AG04449 (cell line): ENCODE measurements around the gene CDC42BPA.

Experiments used
- CTCF ChIA-PET: fragments of 350-600 bp; formaldehyde crosslinking; extraction: SDS; loops from one replicate; lab custom pipeline; 2021; ENCODE audit warnings: antibody characterized with exemption; lab: Yijun Ruan, JAX
- POLR2A ChIA-PET: fragments of 400-600, 350-600 bp; formaldehyde crosslinking; extraction: SDS; loops from one replicate; lab custom pipeline; 2020; ENCODE audit warnings: antibody characterized with exemption, inconsistent platforms; lab: Yijun Ruan, JAX
- DNase-seq: peaks from one replicate; pipeline ENCODE4 v3.0.0-alpha.2; 2010; ENCODE audit warnings: low read depth, low spot score
- H3K4me3 ChIP-seq: 2 replicates; pipeline ENCODE4 v1.5.1; 2011; ENCODE audit warnings: low read depth, mild to moderate bottlenecking, control low read depth, low read length
- TF ChIP-seq, protein P1 (sequence below): IDR thresholded peaks from one replicate; pipeline ENCODE4 v1.5.1; 2011; ENCODE audit warnings: mild to moderate bottlenecking, moderate library complexity, low read length, control low read depth, inconsistent platforms; ENCODE audit not compliant: insufficient read depth; ENCODE audit errors: missing control alignments

CDC42BPA gene

DNA sequence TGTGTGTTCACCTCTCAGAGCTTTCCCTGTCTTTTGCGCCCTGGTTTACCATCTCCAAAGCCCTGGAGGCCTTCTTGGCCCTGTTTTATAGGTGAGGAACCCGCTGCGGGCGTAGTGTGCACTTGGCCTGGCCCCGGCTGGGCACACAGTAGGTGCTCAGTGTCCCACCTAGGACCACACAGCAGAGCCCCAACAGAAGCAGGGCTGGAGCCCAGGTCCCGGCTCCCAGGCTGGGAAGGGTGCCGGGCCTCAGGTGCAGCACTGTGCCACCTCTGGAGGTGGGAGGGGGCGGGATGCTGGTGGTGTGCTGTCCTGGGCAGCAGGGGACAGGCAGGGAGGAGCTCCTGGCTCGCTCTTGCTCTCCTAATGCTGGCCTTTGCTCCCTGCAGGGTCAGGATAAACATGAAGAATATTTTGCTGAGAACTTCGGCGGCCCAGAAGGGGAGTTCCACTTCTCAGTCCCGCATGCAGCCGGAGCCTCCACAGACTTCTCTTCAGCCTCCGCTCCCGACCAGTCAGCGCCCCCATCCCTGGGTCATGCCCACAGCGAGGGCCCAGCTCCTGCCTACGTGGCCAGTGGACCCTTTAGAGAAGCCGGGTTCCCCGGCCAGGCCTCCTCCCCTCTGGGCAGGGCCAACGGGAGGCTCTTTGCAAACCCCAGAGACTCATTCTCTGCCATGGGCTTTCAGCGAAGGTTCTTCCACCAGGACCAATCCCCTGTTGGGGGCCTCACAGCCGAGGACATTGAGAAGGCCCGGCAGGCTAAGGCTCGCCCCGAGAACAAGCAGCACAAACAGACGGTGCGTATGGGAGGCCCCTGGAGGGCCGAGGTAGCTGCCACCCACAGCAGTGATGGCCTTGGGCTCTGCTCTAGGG is 353.4 kb downstream of the CDC42BPA start:
- ChIA-PET CTCF (no interaction called here), POLR2A (no interaction called here)
- no peak overlapping the region for H3K4me3 ChIP-seq
- DNase-seq = no peak
- TF ChIP-seq, protein P1, sequence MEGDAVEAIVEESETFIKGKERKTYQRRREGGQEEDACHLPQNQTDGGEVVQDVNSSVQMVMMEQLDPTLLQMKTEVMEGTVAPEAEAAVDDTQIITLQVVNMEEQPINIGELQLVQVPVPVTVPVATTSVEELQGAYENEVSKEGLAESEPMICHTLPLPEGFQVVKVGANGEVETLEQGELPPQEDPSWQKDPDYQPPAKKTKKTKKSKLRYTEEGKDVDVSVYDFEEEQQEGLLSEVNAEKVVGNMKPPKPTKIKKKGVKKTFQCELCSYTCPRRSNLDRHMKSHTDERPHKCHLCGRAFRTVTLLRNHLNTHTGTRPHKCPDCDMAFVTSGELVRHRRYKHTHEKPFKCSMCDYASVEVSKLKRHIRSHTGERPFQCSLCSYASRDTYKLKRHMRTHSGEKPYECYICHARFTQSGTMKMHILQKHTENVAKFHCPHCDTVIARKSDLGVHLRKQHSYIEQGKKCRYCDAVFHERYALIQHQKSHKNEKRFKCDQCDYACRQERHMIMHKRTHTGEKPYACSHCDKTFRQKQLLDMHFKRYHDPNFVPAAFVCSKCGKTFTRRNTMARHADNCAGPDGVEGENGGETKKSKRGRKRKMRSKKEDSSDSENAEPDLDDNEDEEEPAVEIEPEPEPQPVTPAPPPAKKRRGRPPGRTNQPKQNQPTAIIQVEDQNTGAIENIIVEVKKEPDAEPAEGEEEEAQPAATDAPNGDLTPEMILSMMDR = no peak

DNA sequence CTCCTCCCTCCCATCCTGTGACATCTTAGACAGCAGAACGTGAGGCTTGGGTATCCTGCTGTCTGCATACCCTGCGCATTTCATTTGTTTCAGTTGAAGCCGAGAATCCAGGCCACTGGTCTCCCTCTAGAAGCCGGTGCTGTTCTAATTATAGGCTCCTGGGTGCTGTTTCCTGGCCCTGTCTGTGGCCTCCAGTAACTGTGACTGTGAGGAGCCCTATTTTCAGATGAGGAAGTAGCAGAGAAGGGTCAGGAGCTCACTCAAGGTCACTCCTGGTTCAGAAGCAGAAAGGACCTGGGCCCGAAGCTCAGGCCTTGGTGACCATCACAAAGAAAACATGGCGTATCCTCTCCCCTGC is 354.2 kb downstream of the CDC42BPA start:
- DNase-seq = no peak
- TF ChIP-seq, protein P1 = no peak
- POLR2A ChIA-PET = no interaction called here
- CTCF ChIA-PET = no interaction called here
- no peak overlapping the region for H3K4me3 ChIP-seq

DNA sequence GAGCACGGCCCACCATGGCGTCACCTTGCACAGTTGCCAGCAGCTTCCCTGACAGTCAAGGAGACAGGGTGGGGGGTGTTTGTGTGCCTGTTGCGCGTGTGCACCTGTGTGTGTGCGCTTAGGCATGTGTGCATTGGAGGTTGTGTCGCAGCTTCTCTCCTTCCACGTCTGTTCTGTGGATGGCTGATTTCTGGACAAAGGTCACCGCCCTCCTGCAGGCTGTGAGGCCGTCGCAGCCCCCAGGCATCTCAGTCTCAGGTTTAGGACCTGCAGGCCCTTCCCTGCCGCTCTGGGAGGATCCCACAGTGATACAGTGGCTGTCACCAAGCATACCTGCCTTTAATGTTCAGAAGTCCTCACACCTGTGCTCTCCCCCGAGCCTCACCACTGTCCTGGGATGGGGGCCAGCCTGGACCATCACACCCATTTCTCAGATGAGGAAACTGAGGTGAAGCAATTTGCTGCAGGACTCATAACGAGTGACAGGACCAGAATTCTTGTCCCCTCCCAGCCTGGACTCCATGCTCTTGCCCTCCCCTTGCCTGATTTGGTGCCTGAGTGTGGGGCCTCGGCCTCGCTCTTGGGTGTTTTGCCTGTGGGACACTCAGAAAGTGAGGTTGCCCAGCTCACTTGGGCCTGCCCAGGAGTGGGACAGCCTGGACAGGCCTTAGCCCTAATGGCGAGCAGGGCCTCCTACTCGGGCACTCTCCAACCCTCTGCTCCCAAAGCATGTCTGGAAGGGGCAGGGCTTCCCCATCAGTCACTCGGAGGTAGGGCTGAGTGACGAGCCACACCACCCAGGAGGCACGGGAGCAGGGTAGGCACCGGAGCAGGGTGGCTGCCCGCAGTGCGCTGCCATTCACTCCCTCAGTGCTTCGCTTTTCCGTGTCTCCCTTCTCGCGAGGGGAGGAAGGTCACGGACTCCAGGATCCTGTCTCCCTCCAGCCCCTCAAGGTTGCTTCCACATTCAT is 355.6 kb downstream of the CDC42BPA start:
- no peak overlapping the region for H3K4me3 ChIP-seq
- ChIA-PET CTCF (no interaction called here), POLR2A (no interaction called here)
- TF ChIP-seq, protein P1 = no peak
- DNase-seq = no peak

DNA sequence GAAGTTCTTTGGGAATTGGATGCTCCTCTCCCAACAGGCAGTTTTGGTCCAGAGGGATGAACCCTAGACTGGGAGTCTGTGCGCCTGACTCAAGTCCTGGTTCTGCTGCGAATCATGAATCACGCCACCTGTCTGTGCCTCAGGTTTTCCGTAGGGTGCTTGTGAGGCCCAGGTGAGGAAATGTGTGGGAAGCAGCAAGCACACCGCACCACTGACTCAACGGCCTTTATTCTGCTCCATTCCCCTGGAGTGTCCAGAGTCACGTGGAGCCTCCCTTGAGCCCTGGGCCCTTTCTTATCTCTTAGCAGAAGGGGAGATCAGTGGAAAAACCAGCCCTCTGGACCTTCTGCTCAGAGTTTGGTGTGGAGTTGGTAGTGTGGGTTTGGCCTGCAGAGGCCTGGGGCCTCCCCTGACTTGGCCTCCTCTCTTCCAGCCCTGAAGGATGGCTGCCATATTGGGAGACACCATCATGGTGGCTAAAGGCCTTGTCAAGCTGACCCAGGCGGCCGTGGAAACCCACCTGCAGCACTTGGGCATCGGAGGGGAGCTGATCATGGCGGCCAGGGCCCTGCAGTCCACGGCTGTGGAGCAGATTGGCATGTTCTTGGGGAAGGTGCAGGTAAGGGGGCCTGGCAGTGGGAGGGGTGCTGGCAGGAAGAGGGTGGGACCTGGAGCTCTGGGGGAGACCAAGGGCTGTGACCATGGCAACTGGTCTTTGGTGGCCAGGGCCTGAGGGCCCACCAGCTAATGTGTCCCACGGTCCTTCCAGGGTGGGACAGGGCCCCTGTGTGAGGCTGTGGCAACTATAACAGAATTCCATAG is 357.1 kb downstream of the CDC42BPA start:
- DNase-seq = no peak
- ChIA-PET POLR2A (no interaction called here), CTCF (no interaction called here)
- TF ChIP-seq, protein P1 = no peak
- no peak overlapping the region for H3K4me3 ChIP-seq

DNA sequence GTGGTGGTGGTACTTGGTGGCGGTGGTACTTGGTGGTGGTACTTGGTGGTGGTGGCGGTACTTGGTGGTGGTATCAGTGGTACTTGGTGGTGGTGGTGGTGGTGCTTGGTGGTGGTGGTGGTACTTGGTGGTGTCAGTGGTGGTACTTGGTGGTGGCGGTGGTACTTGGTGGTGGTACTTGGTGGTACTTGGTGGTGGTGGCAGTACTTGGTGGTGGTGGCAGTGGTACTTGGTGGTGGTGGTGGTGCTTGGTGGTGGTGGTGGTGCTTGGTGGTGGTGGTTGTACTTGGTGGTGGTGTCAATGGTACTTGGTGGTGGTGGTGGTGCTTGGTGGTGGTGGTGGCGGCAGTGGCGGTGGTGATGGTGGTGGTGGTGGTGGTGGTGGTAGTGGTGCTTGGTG is 358.0 kb downstream of the CDC42BPA start:
- TF ChIP-seq, protein P1 = no peak
- H3K4me3 ChIP-seq = no peak overlapping the region
- DNase-seq = no peak
- POLR2A ChIA-PET = no interaction called here
- CTCF ChIA-PET = no interaction called here
